Astrocyte (in vitro differentiated cells and primary cell): ENCODE measurements around the gene SARDH. TPM values are rescaled to one million over a fixed set of nuclear protein-coding genes. Genes with fewer than 3 reads are reported as not detected.

Source experiments
- DNase-seq: peaks from one replicate; pipeline ENCODE4 v3.0.0-alpha.2; 2010; ENCODE audit warnings: low read depth
- FAIRE-seq: peaks from 2 replicates; lab custom pipeline; 2011; peaks lifted over from hg19 to GRCh38; lab: Jason Lieb, UNC
- H2AFZ ChIP-seq: 2 replicates; pipeline ENCODE4 v1.6.0; 2012; ENCODE audit warnings: low read depth, low read length, inconsistent platforms
- H3K27ac ChIP-seq: 2 replicates; pipeline ENCODE4 v1.5.1; 2011; ENCODE audit warnings: low read depth, low read length, inconsistent platforms
- H3K27me3 ChIP-seq: 2 replicates; pipeline ENCODE4 v1.6.0; 2011; ENCODE audit warnings: low read length, inconsistent platforms; ENCODE audit not compliant: insufficient read depth
- H3K36me3 ChIP-seq: 2 replicates; pipeline ENCODE4 v1.5.1; 2011; ENCODE audit warnings: low read length, inconsistent platforms; ENCODE audit not compliant: insufficient read depth
- H3K4me1 ChIP-seq: 2 replicates; pipeline ENCODE4 v1.5.1; 2011; ENCODE audit warnings: low read length, inconsistent platforms; ENCODE audit not compliant: insufficient read depth
- H3K4me2 ChIP-seq: 2 replicates; pipeline ENCODE4 v1.6.0; 2012; ENCODE audit warnings: low read length, inconsistent platforms
- H3K4me3 ChIP-seq: 2 replicates; pipeline ENCODE4 v1.5.1; 2011; ENCODE audit warnings: low read depth, mild to moderate bottlenecking, low read length, inconsistent platforms; ENCODE audit not compliant: insufficient read depth
- H3K79me2 ChIP-seq: 2 replicates; pipeline ENCODE4 v1.6.0; 2012; ENCODE audit warnings: mild to moderate bottlenecking, low read length, inconsistent platforms; ENCODE audit not compliant: insufficient read depth
- H3K9ac ChIP-seq: 2 replicates; pipeline ENCODE4 v1.6.0; 2012; ENCODE audit warnings: mild to moderate bottlenecking, low read length, inconsistent platforms
- H3K9me3 ChIP-seq: 2 replicates; pipeline ENCODE4 v1.5.1; 2012; ENCODE audit warnings: low read depth, mild to moderate bottlenecking, low read length, inconsistent platforms; ENCODE audit not compliant: insufficient read depth
- H4K20me1 ChIP-seq: 2 replicates; pipeline ENCODE4 v1.6.0; 2012; ENCODE audit warnings: low read length, inconsistent platforms; ENCODE audit not compliant: insufficient read depth
- H3K27ac Mint-ChIP-seq: one replicate; pipeline ENCODE4 v1.8.0; 2021; ENCODE audit warnings: mild to moderate bottlenecking, mixed read lengths; ENCODE audit not compliant: unreplicated experiment
- H3K27me3 Mint-ChIP-seq: one replicate; pipeline ENCODE4 v1.8.0; 2021; ENCODE audit warnings: low read depth, mixed read lengths; ENCODE audit not compliant: unreplicated experiment
- H3K36me3 Mint-ChIP-seq: one replicate; pipeline ENCODE4 v1.8.0; 2021; ENCODE audit warnings: low read depth, mixed read lengths; ENCODE audit not compliant: unreplicated experiment
- H3K4me1 Mint-ChIP-seq: one replicate; pipeline ENCODE4 v1.8.0; 2021; ENCODE audit warnings: low read depth, mixed read lengths; ENCODE audit not compliant: unreplicated experiment
- H3K4me3 Mint-ChIP-seq: one replicate; pipeline ENCODE4 v1.8.0; 2021; ENCODE audit warnings: mild to moderate bottlenecking, moderate library complexity, mixed read lengths; ENCODE audit not compliant: unreplicated experiment
- H3K9me3 Mint-ChIP-seq: one replicate; pipeline ENCODE4 v1.8.0; 2021; ENCODE audit warnings: mild to moderate bottlenecking, mixed read lengths; ENCODE audit not compliant: unreplicated experiment
- CTCF ChIP-seq: IDR thresholded peaks from 2 replicates; pipeline ENCODE4 v1.5.1; 2011; ENCODE audit warnings: low read depth, mild to moderate bottlenecking, inconsistent platforms, low read length, moderate library complexity; ENCODE audit not compliant: insufficient read depth
- EZH2 ChIP-seq: IDR thresholded peaks from 2 replicates; pipeline ENCODE4 v1.6.1; 2012; ENCODE audit warnings: mild to moderate bottlenecking, low read length, inconsistent platforms; ENCODE audit not compliant: insufficient read depth
- total RNA-seq: library from RNA; stranded (reverse); gene quantifications from 2 replicates; pipeline ENCODE4 v1.2.1, GENCODE V29; 2021

The SARDH gene
- total RNA-seq, 1 donor from 2014 or later = 2.8 TPM

- Histone ChIP-seq H2AFZ (no peak overlapping the region), H3K36me3 (no peaks in the 10 kb centered on the region), H3K4me3 (no peak overlapping the region), H3K79me2 (no peaks in the 10 kb centered on the region), H3K4me1 (peaks cover 11% of the 10 kb centered on the region), H3K9me3 (no peaks in the 10 kb centered on the region), H4K20me1 (no peaks in the 10 kb centered on the region), H3K9ac (peak overlapping the region; percentile 35), H3K4me2 (peak overlapping the region; percentile 83), H3K27me3 (peaks cover 7% of the 10 kb centered on the region), H3K27ac (no peak overlapping the region)
- Mint-ChIP-seq H3K27ac (no peak overlapping the region), H3K4me3 (no peak overlapping the region), H3K9me3 (no peaks in the 10 kb centered on the region), H3K27me3 (peaks cover 30% of the 10 kb centered on the region), H3K4me1 (no peaks in the 10 kb centered on the region), H3K36me3 (peaks cover 3% of the 10 kb centered on the region)
- FAIRE-seq (no peak), DNase-seq (no peak)
- no peak for TF ChIP-seq CTCF
- TF ChIP-seq EZH2 = no peak
Measured at GRCh38 chr9:133737071-133737773, 930 bp downstream of the SARDH start.

GRCh38 chr9:133735931-133736330 lies 2.2 kb downstream of the SARDH start:
- peaks cover 11% of the 10 kb centered on the region for H3K4me1 ChIP-seq
- no peak overlapping the region for H3K9ac ChIP-seq
- no peaks in the 10 kb centered on the region for H3K36me3 ChIP-seq
- Mint-ChIP-seq H3K9me3 (no peaks in the 10 kb centered on the region), H3K36me3 (peaks cover 3% of the 10 kb centered on the region), H3K4me1 (no peaks in the 10 kb centered on the region), H3K4me3 (no peak overlapping the region), H3K27me3 (peaks cover 29% of the 10 kb centered on the region), H3K27ac (no peak overlapping the region)
- no peak for DNase-seq
- H3K79me2 ChIP-seq = no peaks in the 10 kb centered on the region
- TF ChIP-seq CTCF (no peak), EZH2 (no peak)
- peaks cover 7% of the 10 kb centered on the region for H3K27me3 ChIP-seq
- H3K4me3 ChIP-seq = no peak overlapping the region
- no peak overlapping the region for H3K27ac ChIP-seq
- no peak overlapping the region for H2AFZ ChIP-seq
- H3K4me2 ChIP-seq = no peak overlapping the region
- no peaks in the 10 kb centered on the region for H4K20me1 ChIP-seq
- no peak for FAIRE-seq
- H3K9me3 ChIP-seq = no peaks in the 10 kb centered on the region

- H4K20me1 ChIP-seq = no peaks in the 10 kb centered on the region
- H3K36me3 Mint-ChIP-seq = peaks cover 3% of the 10 kb centered on the region
- H3K36me3 ChIP-seq = no peaks in the 10 kb centered on the region
- no peaks in the 10 kb centered on the region for H3K79me2 ChIP-seq
- H3K9me3 ChIP-seq = no peaks in the 10 kb centered on the region
- H3K4me2 ChIP-seq = no peak overlapping the region
- no peak overlapping the region for H3K4me3 Mint-ChIP-seq
- H3K27me3 Mint-ChIP-seq = peaks cover 29% of the 10 kb centered on the region
- peaks cover 7% of the 10 kb centered on the region for H3K27me3 ChIP-seq
- H3K4me1 ChIP-seq = peaks cover 11% of the 10 kb centered on the region
- no peak overlapping the region for H2AFZ ChIP-seq
- H3K27ac Mint-ChIP-seq = no peak overlapping the region
- H3K4me3 ChIP-seq = no peak overlapping the region
- FAIRE-seq (no peak), DNase-seq (no peak)
- H3K9me3 Mint-ChIP-seq = no peaks in the 10 kb centered on the region
- H3K9ac ChIP-seq = no peak overlapping the region
- TF ChIP-seq EZH2 (no peak), CTCF (no peak)
- no peak overlapping the region for H3K27ac ChIP-seq
- H3K4me1 Mint-ChIP-seq = no peaks in the 10 kb centered on the region
Measured at GRCh38 chr9:133735415-133735775, 2.8 kb downstream of the SARDH start.
